K562 (cell line): ENCODE measurements around the gene PTCD3. TPM values are rescaled to one million over a fixed set of nuclear protein-coding genes. Genes with fewer than 3 reads are reported as not detected.

Experiments used
- ATAC-seq: fragments of 200-7000 bp; cut with Tn5 transposase; 3 replicates; pipeline ENCODE4 v1.9.1; 2020; ENCODE audit warnings: moderate library complexity
- BruUV-seq: library from RNA; stranded (reverse); fragments of 400-500 nt; replicated peaks from 2 replicates; lab custom pipeline; 2021; lab: Mats Ljungman, UMichigan
- CTCF ChIA-PET: fragments of 300-600 bp; formaldehyde crosslinking; extraction: SDS; loops from one replicate; lab custom pipeline; 2021; ENCODE audit warnings: low intra/inter-chr PET ratio; lab: Yijun Ruan, JAX
- POLR2A ChIA-PET: fragments of 300-600, 350-650 bp; sonication (Branson Sonifier 250); formaldehyde crosslinking; extraction: SDS; loops from one replicate; lab custom pipeline; 2021; ENCODE audit warnings: antibody characterized with exemption, inconsistent platforms; lab: Yijun Ruan, JAX
- DNase-seq, 4 experiments: peaks; one replicate each; pipeline versions ENCODE4 v3.0.0 to v3.0.0-alpha.2; 2011 to 2018; ENCODE audit warnings: low spot score in 3 of 4, mixed read lengths in 3 of 4; ENCODE audit errors: extremely low read depth in 1 of 4
- FAIRE-seq: peaks from 2 replicates; lab custom pipeline; 2011; peaks lifted over from hg19 to GRCh38; lab: Jason Lieb, UNC
- H2AFZ ChIP-seq: 2 replicates; pipeline ENCODE4 v1.6.0; 2011; ENCODE audit warnings: low read depth, low read length, control low read depth, inconsistent platforms
- H3K27ac ChIP-seq: fragments of 200-600 bp; 3 replicates; pipeline ENCODE4 v1.8.0; 2011; ENCODE audit warnings: low read depth, mild to moderate bottlenecking, control low read depth, inconsistent platforms, low read length, moderate library complexity, mixed read lengths; ENCODE audit errors: extremely low read depth
- H3K27me3 ChIP-seq, 2 experiments: fragments of 300-600 bp in 1 of 2; 2 replicates in 1 of 2; 3 replicates in 1 of 2; pipeline versions ENCODE4 v1.6.0 to v1.8.0; 2011; ENCODE audit warnings: inconsistent platforms in 2 of 2, low read length in 2 of 2, mild to moderate bottlenecking in 1 of 2, mixed read lengths in 1 of 2, moderate library complexity in 1 of 2; ENCODE audit not compliant: control insufficient read depth in 2 of 2, insufficient read depth in 2 of 2
- H3K36me3 ChIP-seq: fragments of 300-600 bp; 3 replicates; pipeline ENCODE4 v1.8.0; 2011; ENCODE audit warnings: mild to moderate bottlenecking, low read length, inconsistent platforms; ENCODE audit not compliant: control insufficient read depth, insufficient read depth
- H3K4me1 ChIP-seq, 2 experiments: fragments of 200-600 bp in 1 of 2; replicated peaks in 1 of 2; 2 replicates in 1 of 2; 3 replicates in 1 of 2; pipeline versions ENCODE4 v1.5.1 to v1.8.0; 2011; ENCODE audit warnings: inconsistent platforms in 2 of 2, low read length in 2 of 2, mild to moderate bottlenecking in 1 of 2, mixed read lengths in 1 of 2, moderate library complexity in 1 of 2; ENCODE audit not compliant: control insufficient read depth in 2 of 2, insufficient read depth in 2 of 2
- H3K4me2 ChIP-seq: 2 replicates; pipeline ENCODE4 v1.6.1; 2011; ENCODE audit warnings: low read length, control low read depth, inconsistent platforms, mixed read lengths; ENCODE audit not compliant: insufficient read depth
- H3K4me3 ChIP-seq: fragments of 200-600 bp; sonication (generic), shearing (Covaris generic); 2 replicates; pipeline ENCODE4 v1.5.1; 2016; ENCODE audit warnings: control low read depth, inconsistent platforms
- H3K79me2 ChIP-seq: fragments of 200-600 bp; 3 replicates; pipeline ENCODE4 v1.8.0; 2011; ENCODE audit warnings: low read length, inconsistent platforms; ENCODE audit not compliant: control insufficient read depth, insufficient read depth
- H3K9ac ChIP-seq, 2 experiments: 2 replicates each; pipeline versions ENCODE4 v1.6.0 to v1.6.1; 2011; ENCODE audit warnings: low read depth in 2 of 2, low read length in 2 of 2, control low read depth in 1 of 2, inconsistent platforms in 1 of 2, mild to moderate bottlenecking in 1 of 2, mixed read lengths in 1 of 2; ENCODE audit not compliant: insufficient read depth in 1 of 2
- H3K9me1 ChIP-seq: one replicate; pipeline ENCODE4 v1.6.0; 2011; ENCODE audit warnings: inconsistent platforms, mild to moderate bottlenecking, low read length, moderate library complexity; ENCODE audit not compliant: control insufficient read depth, insufficient read depth
- H3K9me3 ChIP-seq: replicated peaks from 2 replicates; pipeline ENCODE4 v1.5.1; 2011; ENCODE audit warnings: low read depth, low read length, inconsistent platforms; ENCODE audit not compliant: control insufficient read depth, insufficient read depth
- H4K20me1 ChIP-seq: replicated peaks from 2 replicates; pipeline ENCODE4 v1.6.1; 2011; ENCODE audit warnings: low read length, inconsistent platforms, mixed read lengths; ENCODE audit not compliant: control insufficient read depth, insufficient read depth
- BCOR ChIP-seq: fragments of 450-650 bp; IDR thresholded peaks from 2 replicates; pipeline ENCODE4 v1.6.1; 2016
- C11orf30 ChIP-seq: fragments of 450-650 bp; IDR thresholded peaks from 2 replicates; pipeline ENCODE4 v1.6.1; 2016; ENCODE audit warnings: low read depth, mild to moderate bottlenecking
- RAD21 ChIP-seq, 2 experiments: fragments of 250-450 bp in 1 of 2; fragments of 450-650 bp in 1 of 2; sonication (Bioruptor Pico) in 1 of 2; formaldehyde crosslinking in 1 of 2; IDR thresholded peaks in 1 of 2; conservative IDR thresholded peaks in 1 of 2; 2 replicates each; pipeline versions ENCODE4 v1.4.0 to v1.8.0; 2020 to 2022; ENCODE audit warnings: mild to moderate bottlenecking in 2 of 2, moderate library complexity in 1 of 2
- WGBS: fragments of 100-300 bp; shearing (Covaris generic); methylation state at CpG from one replicate; pipeline ENCODE4 v1.1.6; 2016; ENCODE audit warnings: low coverage, mixed read lengths; ENCODE audit not compliant: insufficient coverage; ENCODE audit errors: missing lambda C conversion rate; 5-methylcytosine and 5-hydroxymethylcytosine counted together
- in situ Hi-C: fragments of 300-500 bp; cut with MboI; formaldehyde crosslinking; loops from 4 replicates; pipeline ENCODE4 v1.15.0; 2018; ENCODE audit warnings: inconsistent platforms, mixed read lengths
- intact Hi-C: fragments of 100-400 bp; cut with micrococcal nuclease; formaldehyde crosslinking; loops from 2 replicates; pipeline ENCODE4 v1.14.2; 2022
- polyA plus RNA-seq, 8 experiments: library from polyadenylated mRNA; depleted of rRNA in 4 of 8; stranded (reverse) in 5 of 8; unstranded in 3 of 8; fragments of >200 nt; fragmentation: Nextera tagmentation in 2 of 8; fragmentation: Illumina TruSeq in 1 of 8; extraction: Ambion mirVana in 2 of 8; extraction: Trizol in 1 of 8; gene quantifications; 2 replicates each; pipeline versions ENCODE4 v1.2.1 to v1.2.3, GENCODE V29; 2011 to 2014; ENCODE audit warnings: inconsistent platforms in 1 of 8, missing spikeins in 1 of 8
- total RNA-seq, 7 experiments: library from RNA; depleted of rRNA in 6 of 7; stranded (reverse); fragments of >200 nt in 6 of 7; fragmentation: Illumina TruSeq in 2 of 7; extraction: Trizol in 2 of 7; gene quantifications; 2 replicates each; pipeline versions ENCODE4 v1.2.1 to v1.2.3, GENCODE V29; 2011 to 2021; ENCODE audit warnings: low replicate concordance in 1 of 7
- TF ChIP-seq, protein P1 (sequence below), 3 experiments: IDR thresholded peaks in 2 of 3; conservative IDR thresholded peaks in 1 of 3; 2 replicates each; pipeline ENCODE4 v1.5.1; 2011 to 2012; ENCODE audit warnings: low read length in 3 of 3, mild to moderate bottlenecking in 3 of 3, control low read depth in 2 of 3, improper control_type of control experiment in 1 of 3, inconsistent platforms in 1 of 3, low read depth in 1 of 3, mixed read lengths in 1 of 3, moderate library complexity in 1 of 3; ENCODE audit not compliant: insufficient read depth in 2 of 3

Gene PTCD3
- total and polyA plus RNA-seq, 9 of the 15 experiments (the other 6 are each of a cell fraction or from before 2014, with no cell fraction given): 65.2 to 241 (median 172) TPM

DNA sequence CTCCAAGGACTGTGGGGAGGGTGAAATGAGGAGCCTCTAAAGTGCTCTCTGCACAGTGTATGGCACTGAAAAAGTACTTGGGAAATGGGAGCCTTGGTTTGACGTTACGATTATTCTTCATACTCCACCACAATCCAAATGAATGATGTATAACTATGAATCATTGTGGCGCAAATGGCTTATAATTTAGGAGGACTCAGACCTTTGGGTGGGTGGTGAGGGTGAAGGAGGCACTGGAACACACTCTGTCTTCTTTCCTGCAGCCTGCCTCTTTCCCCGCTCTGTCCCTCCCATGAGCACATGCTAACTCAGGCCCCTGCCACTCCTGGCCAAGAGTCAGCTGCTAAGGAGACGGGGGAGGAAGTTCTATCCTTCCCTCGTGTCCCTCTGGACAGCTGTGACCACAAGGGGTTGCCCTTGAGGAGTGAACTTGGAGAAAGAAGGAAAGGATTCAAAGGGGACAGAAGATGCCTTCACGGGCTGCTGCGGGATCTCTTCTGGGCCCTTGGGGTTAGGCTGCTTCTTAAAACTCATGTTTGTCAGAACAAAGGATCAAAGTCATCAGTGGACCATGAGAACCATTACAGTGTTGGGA lies 36.8 kb upstream of the PTCD3 start:
- Histone ChIP-seq H3K4me1 (no peaks in the 10 kb centered on the region), H3K4me2 (no peak overlapping the region), H2AFZ (no peak overlapping the region), H3K79me2 (no peaks in the 10 kb centered on the region), H3K9ac (no peak overlapping the region), H4K20me1 (no peaks in the 10 kb centered on the region; the same call in 1 of the 2 replicates), H3K4me3 (no peak overlapping the region), H3K9me1 (no peaks in the 10 kb centered on the region), H3K27ac (no peak overlapping the region), H3K27me3 (no peaks in the 10 kb centered on the region)
- ChIA-PET POLR2A (interaction anchor here (1.5 kb wide), 1 partner anchor 41 kb away, joined by 7 read pairs; no protein-coding TSS in a partner anchor), CTCF (no interaction called here)
- FAIRE-seq (no peak), DNase-seq (no peak), ATAC-seq (no peak)
- 83% methylated on average over 7 of the region's 8 CpGs for WGBS
- intact Hi-C loops: no loop called here
- no peak for TF ChIP-seq C11orf30
- 0 out of 4 replicates have a peak, but pooled peaks of 1 of the 2 experiments have one; percentile 11 for TF ChIP-seq RAD21 (CRISPR knock-in tag; conservative IDR thresholded peaks at IDR 0.05 in 1 of 2, IDR thresholded peaks at IDR 0.05 in 1 of 2)
- TF ChIP-seq, protein P1, sequence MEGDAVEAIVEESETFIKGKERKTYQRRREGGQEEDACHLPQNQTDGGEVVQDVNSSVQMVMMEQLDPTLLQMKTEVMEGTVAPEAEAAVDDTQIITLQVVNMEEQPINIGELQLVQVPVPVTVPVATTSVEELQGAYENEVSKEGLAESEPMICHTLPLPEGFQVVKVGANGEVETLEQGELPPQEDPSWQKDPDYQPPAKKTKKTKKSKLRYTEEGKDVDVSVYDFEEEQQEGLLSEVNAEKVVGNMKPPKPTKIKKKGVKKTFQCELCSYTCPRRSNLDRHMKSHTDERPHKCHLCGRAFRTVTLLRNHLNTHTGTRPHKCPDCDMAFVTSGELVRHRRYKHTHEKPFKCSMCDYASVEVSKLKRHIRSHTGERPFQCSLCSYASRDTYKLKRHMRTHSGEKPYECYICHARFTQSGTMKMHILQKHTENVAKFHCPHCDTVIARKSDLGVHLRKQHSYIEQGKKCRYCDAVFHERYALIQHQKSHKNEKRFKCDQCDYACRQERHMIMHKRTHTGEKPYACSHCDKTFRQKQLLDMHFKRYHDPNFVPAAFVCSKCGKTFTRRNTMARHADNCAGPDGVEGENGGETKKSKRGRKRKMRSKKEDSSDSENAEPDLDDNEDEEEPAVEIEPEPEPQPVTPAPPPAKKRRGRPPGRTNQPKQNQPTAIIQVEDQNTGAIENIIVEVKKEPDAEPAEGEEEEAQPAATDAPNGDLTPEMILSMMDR (IDR thresholded peaks at IDR 0.05 in 2 of 3, conservative IDR thresholded peaks at IDR 0.05 in 1 of 3; ENCODE audit: insufficient read depth in 2 of 3, low read depth in 1 of 3, low read length in 3 of 3): peak in 1 of 3 experiments; percentile 18; a peak in 1 of 6 replicates
- no peak for TF ChIP-seq BCOR
- TF ChIP-seq, all 486 proteins: peak for 2
- peaks cover 2% of the 10 kb centered on the region; the same call in 1 of the 2 replicates for H3K9me3 ChIP-seq
- in situ Hi-C loops: no loop called here
- no TSS peak for BruUV-seq
- H3K36me3 ChIP-seq: peaks cover 99% of the 10 kb centered on the region
